ENCODE results near the gene FNDC3B.
"Not testable (repeated sequence)": the region's sequence is repeated elsewhere in the genome, so short reads cannot be mapped to it uniquely, and the experiment has no call there.

The FNDC3B gene

GRCh38 chr3:172222478-172223071 is 183.2 kb downstream of the FNDC3B start:
- no peak for DNase-seq

GRCh38 chr3:172223870-172224269 is 184.5 kb downstream of the FNDC3B start:
- DNase-seq = no peak

GRCh38 chr3:172224560-172225214 is 185.3 kb downstream of the FNDC3B start:
- no peak for DNase-seq

- no peak for DNase-seq
Measured at GRCh38 chr3:172225215-172225707, 185.9 kb downstream of the FNDC3B start.

GRCh38 chr3:172226831-172227230 is 187.5 kb downstream of the FNDC3B start:
- no peak for DNase-seq

GRCh38 chr3:172227340-172228035 is 188.1 kb downstream of the FNDC3B start:
- no peak for DNase-seq

- no peak for DNase-seq
Measured at GRCh38 chr3:172228036-172228415, 188.6 kb downstream of the FNDC3B start.

GRCh38 chr3:172229462-172229861 is 190.1 kb downstream of the FNDC3B start:
- DNase-seq = no peak

- DNase-seq = no peak
Measured at GRCh38 chr3:172231318-172231901, 192.0 kb downstream of the FNDC3B start.

- DNase-seq = no peak
Measured at GRCh38 chr3:172232579-172233212, 193.3 kb downstream of the FNDC3B start.

GRCh38 chr3:172233474-172234277 is 194.3 kb downstream of the FNDC3B start:
- DNase-seq = no peak

GRCh38 chr3:172235698-172236097 is 196.3 kb downstream of the FNDC3B start:
- no peak for DNase-seq

- DNase-seq = no peak
Measured at GRCh38 chr3:172236771-172237742, 197.7 kb downstream of the FNDC3B start.

- no peak for DNase-seq
Measured at GRCh38 chr3:172238188-172238587, 198.8 kb downstream of the FNDC3B start.

- DNase-seq = no peak
Measured at GRCh38 chr3:172239218-172239790, 199.9 kb downstream of the FNDC3B start.

GRCh38 chr3:172241405-172241804 is 202.0 kb downstream of the FNDC3B start:
- no peak for DNase-seq

GRCh38 chr3:172242471-172242870 is 203.1 kb downstream of the FNDC3B start:
- DNase-seq = not testable (repeated sequence)

GRCh38 chr3:172243376-172243775 is 204.0 kb downstream of the FNDC3B start:
- not testable (repeated sequence) for DNase-seq

GRCh38 chr3:172244011-172244410 is 204.6 kb downstream of the FNDC3B start:
- DNase-seq = no peak

- no peak for DNase-seq
Measured at GRCh38 chr3:172245241-172245640, 205.9 kb downstream of the FNDC3B start.
